SH-SY5Y (cell line): ENCODE results near the gene B3GNT4.

Source experiments
- GATA2 ChIP-seq: IDR thresholded peaks from 2 replicates; pipeline ENCODE4 v1.6.1; 2011; ENCODE audit warnings: mild to moderate bottlenecking, low read depth, low read length
- GATA3 ChIP-seq: IDR thresholded peaks from 2 replicates; pipeline ENCODE4 v1.6.1; 2011; ENCODE audit warnings: low read depth, mild to moderate bottlenecking, low read length, moderate library complexity

Gene B3GNT4

GRCh38 chr12:122182887-122183587, 20.5 kb upstream of the B3GNT4 start, which contains the start of gene LRRC43:
Gene LRRC43, plus strand, starts transcription at chr12:122183123. Its CDS starts 22 bp downstream, at chr12:122183145.
- no peak for TF ChIP-seq GATA2
- no peak for TF ChIP-seq GATA3

- TF ChIP-seq GATA3 = no peak
- no peak for TF ChIP-seq GATA2
Measured at GRCh38 chr12:122183588-122183940, 19.9 kb upstream of the B3GNT4 start.

GRCh38 chr12:122184517-122184916, 19.0 kb upstream of the B3GNT4 start:
- TF ChIP-seq GATA3 (no peak), GATA2 (no peak)

DNA sequence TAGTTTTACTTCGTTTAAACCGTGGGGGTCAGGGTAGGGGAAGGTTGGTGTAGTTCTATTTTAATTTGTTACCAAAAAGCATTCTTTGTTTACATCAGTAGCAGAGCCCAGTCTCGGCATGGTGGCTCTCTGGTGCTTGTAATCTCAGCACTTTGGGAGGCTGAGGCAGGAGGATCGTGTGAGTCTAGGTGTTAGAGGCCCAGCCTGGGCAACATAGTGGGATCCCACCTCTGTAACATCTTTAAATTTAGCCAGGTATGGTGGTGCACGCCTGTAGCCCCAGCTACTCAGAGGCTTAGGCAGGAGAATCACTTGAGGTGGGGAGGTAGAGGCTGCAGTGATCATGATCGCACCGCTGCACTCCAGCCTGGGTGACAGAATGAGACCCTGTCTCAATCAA, 18.4 kb upstream of the B3GNT4 start:
- TF ChIP-seq GATA2 (no peak), GATA3 (no peak)

DNA sequence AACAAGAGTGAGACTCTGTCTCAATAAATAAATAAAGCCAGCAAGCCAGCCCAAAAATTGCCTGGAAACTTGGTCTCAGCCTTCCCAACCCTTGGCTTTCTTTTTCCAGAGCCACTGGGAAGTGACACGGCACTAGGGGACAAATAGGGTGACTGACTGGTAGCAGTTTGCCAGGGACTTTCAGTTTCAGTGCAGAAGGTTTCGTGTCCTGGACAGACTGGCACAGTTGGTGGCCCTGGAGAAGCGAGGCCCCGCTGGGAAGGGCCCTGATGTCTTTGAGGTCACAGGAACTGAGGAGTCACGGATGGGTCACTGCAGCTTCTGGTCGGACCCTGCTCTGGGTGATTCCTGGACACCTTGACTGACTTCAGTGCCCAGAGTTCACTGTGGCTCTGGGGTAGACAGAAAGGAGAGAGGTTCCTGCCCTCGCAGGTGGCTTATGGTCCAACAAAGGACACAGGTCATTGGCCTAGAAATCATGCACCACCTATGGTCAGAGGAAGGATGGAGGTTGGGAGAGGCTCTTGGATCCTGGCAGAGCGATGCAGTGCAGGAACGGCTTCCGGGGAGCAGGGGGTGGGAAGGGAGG, 17.9 kb upstream of the B3GNT4 start:
- TF ChIP-seq GATA2 (no peak), GATA3 (no peak)

DNA sequence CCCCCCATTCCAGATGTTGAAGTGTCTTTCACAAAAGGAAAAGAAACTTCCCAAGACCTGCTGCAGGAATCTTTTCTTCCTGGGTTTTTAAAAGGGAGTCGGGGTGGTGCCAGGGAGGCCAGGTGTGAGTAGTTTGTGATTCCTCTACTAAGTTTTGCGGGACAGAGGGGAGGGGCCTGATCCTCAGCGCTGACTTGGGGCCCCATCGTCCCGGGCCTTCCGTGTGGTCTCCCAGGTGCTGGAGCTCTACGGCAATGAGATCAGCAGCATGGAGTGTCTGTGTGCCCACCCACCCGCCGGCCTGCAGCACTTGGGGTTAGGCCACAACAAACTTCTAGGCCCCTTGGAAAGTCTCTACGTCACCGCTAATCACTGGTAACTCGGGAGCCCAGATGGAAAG, 16.0 kb upstream of the B3GNT4 start:
- TF ChIP-seq GATA2 (no peak), GATA3 (no peak)

- TF ChIP-seq GATA3 (no peak), GATA2 (no peak)
Measured at GRCh38 chr12:122189626-122190475, 13.7 kb upstream of the B3GNT4 start.

- no peak for TF ChIP-seq GATA3
- no peak for TF ChIP-seq GATA2
Measured at GRCh38 chr12:122190842-122191668, 12.5 kb upstream of the B3GNT4 start.

GRCh38 chr12:122192441-122192840, 11.1 kb upstream of the B3GNT4 start:
- TF ChIP-seq GATA3 = no peak
- no peak for TF ChIP-seq GATA2

GRCh38 chr12:122194804-122195203, 8.7 kb upstream of the B3GNT4 start:
- TF ChIP-seq GATA2 = no peak
- TF ChIP-seq GATA3 = no peak

DNA sequence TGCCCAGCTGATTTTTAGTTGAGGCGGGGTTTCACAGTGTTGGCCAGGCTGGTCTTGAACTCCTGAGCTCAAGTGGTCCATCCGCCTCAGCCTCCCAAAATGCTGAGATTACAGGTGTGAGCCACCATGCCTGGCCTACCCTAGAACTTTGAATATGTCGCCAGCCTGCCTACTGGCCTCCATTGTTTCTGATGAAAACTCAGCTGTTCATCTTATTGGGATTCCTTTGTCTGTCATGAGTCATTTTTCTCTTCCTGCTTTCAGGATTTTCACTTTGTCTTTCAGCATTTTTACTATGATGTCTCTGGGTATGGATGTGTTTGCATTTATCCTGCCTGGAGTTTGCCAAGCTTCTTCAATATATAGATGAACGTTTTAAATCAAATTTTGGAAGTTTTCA, 8.1 kb upstream of the B3GNT4 start:
- TF ChIP-seq GATA2 (no peak), GATA3 (no peak)

DNA sequence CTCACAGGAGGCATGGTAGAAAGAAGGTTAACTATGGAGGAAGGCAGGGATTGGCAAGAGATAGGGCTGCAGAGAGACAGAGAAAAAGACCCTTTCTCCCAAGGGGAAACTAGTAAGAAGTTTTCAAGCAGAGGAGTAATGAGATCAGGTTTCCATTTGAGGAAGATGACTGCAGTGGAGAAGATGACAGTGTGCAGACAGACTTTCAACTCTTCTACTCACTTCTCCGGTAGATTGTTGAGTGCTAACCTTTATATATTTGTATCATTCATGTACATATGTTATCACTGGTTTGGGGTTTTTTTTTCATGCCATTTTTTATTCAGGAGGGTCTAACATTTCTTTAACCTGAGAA, 5.9 kb upstream of the B3GNT4 start:
- TF ChIP-seq GATA3 (no peak), GATA2 (no peak)

- TF ChIP-seq GATA3 = no peak
- TF ChIP-seq GATA2 = no peak
Measured at GRCh38 chr12:122199484-122200355, 3.8 kb upstream of the B3GNT4 start.

DNA sequence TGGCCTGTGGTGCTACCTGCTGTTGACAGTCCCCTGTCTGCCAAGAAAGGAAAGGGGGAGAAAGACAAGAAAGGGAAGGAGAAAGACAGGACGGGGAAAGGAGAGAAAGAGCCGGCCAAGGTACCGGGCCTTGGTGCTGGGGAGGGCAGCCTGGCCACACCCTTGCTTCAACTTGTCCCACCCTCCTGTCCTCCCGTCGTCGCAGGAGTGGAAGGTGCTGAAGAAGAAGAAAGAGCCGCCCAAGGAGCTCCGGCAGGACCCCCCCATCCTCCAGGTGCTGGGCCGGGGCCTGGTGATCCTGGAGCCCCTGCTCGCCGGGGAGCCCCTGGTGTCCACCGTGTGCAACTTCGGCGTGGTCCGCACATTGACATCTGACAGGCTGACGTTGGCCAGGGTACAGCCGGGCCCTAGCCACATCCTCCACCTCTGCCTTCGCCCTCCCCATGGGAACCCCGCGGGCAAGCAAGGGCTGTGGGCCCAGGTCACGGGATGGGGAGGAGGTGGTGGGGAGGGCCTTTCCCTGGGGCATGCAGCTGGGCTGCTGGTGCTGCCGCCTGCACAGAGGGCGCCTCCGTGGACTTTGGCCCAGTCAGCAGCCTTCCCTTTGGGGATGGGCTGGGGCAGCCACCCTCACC, 2.9 kb upstream of the B3GNT4 start:
- TF ChIP-seq GATA3 (no peak), GATA2 (no peak)
